MM.1S (cell line): ENCODE measurements around the gene SH3RF3.

Experiments
- DNase-seq: peaks from one replicate; pipeline ENCODE4 v3.0.0-alpha.2; 2015
- H2AFZ ChIP-seq: fragments of 300-600 bp; sonication (generic); 2 replicates; pipeline ENCODE4 v1.6.0; 2016; ENCODE audit warnings: antibody characterized with exemption, low read length
- H3F3A ChIP-seq: fragments of 300-600 bp; sonication (generic); 2 replicates; pipeline ENCODE4 v1.6.1; 2016; ENCODE audit warnings: mild to moderate bottlenecking, antibody characterized with exemption, low read length, moderate library complexity, mixed read lengths; ENCODE audit not compliant: insufficient read depth
- H3K27ac ChIP-seq: fragments of 300-600 bp; sonication (generic); 2 replicates; pipeline ENCODE4 v1.5.1; 2016; ENCODE audit warnings: mild to moderate bottlenecking, low read length
- H3K27me3 ChIP-seq: fragments of 300-600 bp; sonication (generic); replicated peaks from 2 replicates; pipeline ENCODE4 v1.6.0; 2016; ENCODE audit warnings: low read length; ENCODE audit not compliant: insufficient read depth
- H3K36me3 ChIP-seq: fragments of 300-600 bp; sonication (generic); replicated peaks from 2 replicates; pipeline ENCODE4 v1.6.1; 2016; ENCODE audit warnings: mild to moderate bottlenecking, low read length, mixed read lengths; ENCODE audit not compliant: insufficient read depth
- H3K4me1 ChIP-seq: fragments of 300-600 bp; sonication (generic); 2 replicates; pipeline ENCODE4 v1.6.1; 2016; ENCODE audit warnings: low read length, mixed read lengths
- H3K4me2 ChIP-seq: fragments of 300-600 bp; sonication (generic); 2 replicates; pipeline ENCODE4 v1.6.0; 2016; ENCODE audit warnings: low read depth, low read length
- H3K4me3 ChIP-seq: fragments of 300-600 bp; sonication (generic); 2 replicates; pipeline ENCODE4 v1.5.1; 2016; ENCODE audit warnings: low read length, mixed read lengths
- H3K79me2 ChIP-seq: fragments of 300-600 bp; sonication (generic); 2 replicates; pipeline ENCODE4 v1.6.1; 2016; ENCODE audit warnings: mixed run types, low read length, mixed read lengths
- H3K9ac ChIP-seq: fragments of 300-600 bp; sonication (generic); 2 replicates; pipeline ENCODE4 v1.6.1; 2016; ENCODE audit warnings: low read length, mixed read lengths
- H3K9me2 ChIP-seq: fragments of 300-600 bp; sonication (generic); replicated peaks from 2 replicates; pipeline ENCODE4 v1.6.1; 2016; ENCODE audit warnings: mild to moderate bottlenecking, low read length, mixed read lengths; ENCODE audit not compliant: insufficient read depth
- H3K9me3 ChIP-seq: fragments of 300-600 bp; sonication (generic); replicated peaks from 2 replicates; pipeline ENCODE4 v1.6.1; 2016; ENCODE audit warnings: mild to moderate bottlenecking, low read length, mixed read lengths; ENCODE audit not compliant: insufficient read depth
- H4K20me1 ChIP-seq: fragments of 300-600 bp; sonication (generic); 2 replicates; pipeline ENCODE4 v1.6.1; 2016; ENCODE audit warnings: mild to moderate bottlenecking, low read length, moderate library complexity, mixed read lengths; ENCODE audit not compliant: insufficient read depth
- CTCF ChIP-seq: fragments of 300-600 bp; sonication (generic); IDR thresholded peaks from 2 replicates; pipeline ENCODE4 v1.5.1; 2016; ENCODE audit warnings: antibody characterized with exemption, low read length, mixed read lengths
- EZH2 ChIP-seq: fragments of 300-600 bp; sonication (generic); optimal IDR thresholded peaks from 2 replicates; pipeline ENCODE3; 2017; ENCODE audit warnings: low read depth, mild to moderate bottlenecking, antibody characterized with exemption, low read length, mixed read lengths
- EZH2phosphoT487 ChIP-seq: fragments of 300-600 bp; sonication (generic); IDR thresholded peaks from 2 replicates; pipeline ENCODE4 v1.6.1; 2018; ENCODE audit warnings: antibody characterized with exemption, low read length

SH3RF3 gene

GRCh38 chr2:109176928-109177327, 47.9 kb downstream of the SH3RF3 start:
- Histone ChIP-seq H3K36me3 (no peaks in the 10 kb centered on the region), H3K9me2 (no peaks in the 10 kb centered on the region), H3K4me2 (no peak overlapping the region), H2AFZ (no peak overlapping the region), H4K20me1 (no peaks in the 10 kb centered on the region), H3K79me2 (peaks cover 100% of the 10 kb centered on the region), H3K9ac (no peak overlapping the region), H3K27ac (no peak overlapping the region), H3K4me1 (peaks cover 17% of the 10 kb centered on the region), H3K4me3 (no peak overlapping the region), H3F3A (peaks cover 6% of the 10 kb centered on the region; the same call in 1 of the 2 replicates), H3K27me3 (no peaks in the 10 kb centered on the region), H3K9me3 (no peaks in the 10 kb centered on the region)
- no peak for DNase-seq
- no peak for TF ChIP-seq CTCF
- no peak for TF ChIP-seq EZH2
- TF ChIP-seq EZH2phosphoT487: no peak

GRCh38 chr2:109177635-109178034, 48.6 kb downstream of the SH3RF3 start:
- H3K27ac ChIP-seq: no peak overlapping the region
- H3K36me3 ChIP-seq: no peaks in the 10 kb centered on the region
- peaks cover 6% of the 10 kb centered on the region; the same call in 1 of the 2 replicates for H3F3A ChIP-seq
- no peak overlapping the region for H3K9ac ChIP-seq
- no peaks in the 10 kb centered on the region for H3K9me3 ChIP-seq
- no peaks in the 10 kb centered on the region for H3K9me2 ChIP-seq
- H3K4me1 ChIP-seq: peaks cover 22% of the 10 kb centered on the region
- no peak for DNase-seq
- H3K4me3 ChIP-seq: no peak overlapping the region
- H3K79me2 ChIP-seq: peaks cover 98% of the 10 kb centered on the region
- H3K4me2 ChIP-seq: no peak overlapping the region
- no peak for TF ChIP-seq CTCF
- TF ChIP-seq EZH2phosphoT487: no peak
- no peak for TF ChIP-seq EZH2
- H3K27me3 ChIP-seq: no peaks in the 10 kb centered on the region
- no peaks in the 10 kb centered on the region for H4K20me1 ChIP-seq
- no peak overlapping the region for H2AFZ ChIP-seq

- peaks cover 10% of the 10 kb centered on the region; the same call in 1 of the 2 replicates for H3F3A ChIP-seq
- no peak for TF ChIP-seq EZH2
- no peak for TF ChIP-seq CTCF
- TF ChIP-seq EZH2phosphoT487: no peak
- H2AFZ ChIP-seq: no peak overlapping the region
- H3K4me1 ChIP-seq: peaks cover 27% of the 10 kb centered on the region
- H3K4me2 ChIP-seq: no peak overlapping the region
- no peaks in the 10 kb centered on the region for H3K9me2 ChIP-seq
- no peak overlapping the region for H3K27ac ChIP-seq
- H3K36me3 ChIP-seq: no peaks in the 10 kb centered on the region
- H4K20me1 ChIP-seq: no peaks in the 10 kb centered on the region
- H3K4me3 ChIP-seq: no peak overlapping the region
- H3K9me3 ChIP-seq: no peaks in the 10 kb centered on the region
- H3K27me3 ChIP-seq: no peaks in the 10 kb centered on the region
- no peak overlapping the region for H3K9ac ChIP-seq
- no peak for DNase-seq
- peaks cover 90% of the 10 kb centered on the region for H3K79me2 ChIP-seq
Observed at GRCh38 chr2:109178968-109179367, 50.0 kb downstream of the SH3RF3 start.
